ENCODE measurements around the gene KRTAP5-10.
"Not testable (repeated sequence)": the region's sequence is repeated elsewhere in the genome, so short reads cannot be mapped to it uniquely, and the experiment has no call there.

Gene KRTAP5-10

GRCh38 chr11:71542879-71543777, 22.2 kb upstream of the KRTAP5-10 start:
- no peak for DNase-seq

- DNase-seq = no peak
Observed at GRCh38 chr11:71543866-71544265, 21.5 kb upstream of the KRTAP5-10 start.

DNA sequence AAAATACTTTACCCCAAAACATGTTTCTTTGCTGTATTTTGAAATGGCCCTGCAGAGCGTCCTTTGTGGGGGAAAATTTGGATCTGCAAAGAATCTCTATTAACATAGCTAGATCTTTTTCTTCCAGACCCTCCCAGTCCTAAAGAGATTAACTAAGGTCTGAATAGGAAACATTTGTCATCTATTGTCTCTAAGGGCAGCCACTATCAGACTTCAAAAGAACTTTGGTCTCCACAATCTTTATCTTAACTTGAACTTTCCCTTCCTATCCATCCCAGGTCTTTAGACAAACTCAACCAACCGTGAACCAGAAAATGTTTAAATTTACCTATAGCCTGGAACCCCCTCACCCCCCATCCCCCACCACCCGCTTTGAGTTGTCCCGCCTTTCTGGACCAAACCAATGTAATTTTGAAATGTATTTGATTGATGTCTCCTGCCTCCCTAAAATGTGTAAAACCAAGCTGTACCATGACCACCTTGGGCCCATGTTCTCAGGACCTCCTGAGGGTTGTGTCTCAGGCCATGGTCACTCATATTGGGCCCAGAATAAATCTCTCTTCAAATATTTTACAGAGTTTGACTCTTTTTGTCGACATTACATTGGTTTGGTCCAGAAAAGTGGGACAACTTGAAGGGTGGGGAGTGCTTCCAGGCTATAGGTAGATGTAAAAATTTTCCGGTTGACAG, 20.7 kb upstream of the KRTAP5-10 start:
- no peak for DNase-seq

DNA sequence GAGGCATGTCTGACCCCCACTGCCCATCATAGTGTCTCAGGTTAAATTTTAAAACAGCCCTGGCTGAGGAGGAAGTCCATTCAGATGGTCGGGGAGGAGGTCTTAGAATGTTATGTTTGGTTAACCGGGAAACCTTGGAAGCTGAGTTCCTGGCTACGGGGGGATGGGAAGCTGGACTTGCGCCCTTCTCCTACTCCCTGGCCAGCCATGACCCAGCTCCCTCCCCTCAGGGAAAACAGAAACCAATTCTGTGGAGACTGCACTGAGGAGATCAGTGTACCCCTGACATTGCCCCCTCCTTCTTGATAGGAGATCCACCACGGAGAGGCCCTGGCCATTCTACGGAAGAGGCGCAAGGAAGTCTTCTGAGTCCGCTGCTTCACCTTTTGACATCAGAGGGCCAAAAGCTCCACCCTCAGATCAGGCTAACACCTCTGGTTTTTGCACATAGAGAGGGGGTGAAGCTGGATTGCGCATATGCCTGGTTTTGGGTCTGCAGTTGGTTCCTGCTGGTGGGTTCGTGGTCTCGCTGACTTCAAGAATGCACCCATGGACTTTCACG, 19.9 kb upstream of the KRTAP5-10 start:
- DNase-seq = no peak

DNA sequence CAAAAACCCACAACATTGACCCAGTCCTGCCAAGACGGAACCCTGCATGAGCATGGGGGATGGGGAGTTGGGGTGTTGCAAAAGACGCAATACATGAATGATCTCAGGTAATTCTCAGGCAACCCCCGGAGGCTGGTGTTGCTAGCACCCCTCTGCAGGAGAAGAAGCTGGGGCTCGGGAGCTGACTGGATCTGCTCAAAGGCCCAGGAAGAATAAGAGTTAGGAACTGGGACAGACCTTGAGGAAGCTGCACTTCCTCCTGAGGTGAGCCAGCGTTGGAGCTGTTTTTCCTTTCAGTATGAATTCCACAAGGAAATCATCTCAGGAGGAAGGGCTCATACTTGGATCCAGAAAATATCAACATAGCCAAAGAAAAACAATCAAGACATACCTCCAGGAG, 17.2 kb upstream of the KRTAP5-10 start, which contains the start of gene KRTAP5-9:
TSS of gene KRTAP5-9 (plus strand) at position 301 of the 400 bp plus-strand sequence. CDS start 238 bp downstream, outside the sequence.
- DNase-seq = no peak

DNA sequence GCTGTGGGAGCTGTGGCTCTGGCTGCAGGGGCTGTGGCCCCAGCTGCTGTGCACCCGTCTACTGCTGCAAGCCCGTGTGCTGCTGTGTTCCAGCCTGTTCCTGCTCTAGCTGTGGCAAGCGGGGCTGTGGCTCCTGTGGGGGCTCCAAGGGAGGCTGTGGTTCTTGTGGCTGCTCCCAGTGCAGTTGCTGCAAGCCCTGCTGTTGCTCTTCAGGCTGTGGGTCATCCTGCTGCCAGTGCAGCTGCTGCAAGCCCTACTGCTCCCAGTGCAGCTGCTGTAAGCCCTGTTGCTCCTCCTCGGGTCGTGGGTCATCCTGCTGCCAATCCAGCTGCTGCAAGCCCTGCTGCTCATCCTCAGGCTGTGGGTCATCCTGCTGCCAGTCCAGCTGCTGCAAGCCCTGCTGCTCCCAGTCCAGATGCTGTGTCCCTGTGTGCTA, 16.6 kb upstream of the KRTAP5-10 start:
- no peak for DNase-seq

DNA sequence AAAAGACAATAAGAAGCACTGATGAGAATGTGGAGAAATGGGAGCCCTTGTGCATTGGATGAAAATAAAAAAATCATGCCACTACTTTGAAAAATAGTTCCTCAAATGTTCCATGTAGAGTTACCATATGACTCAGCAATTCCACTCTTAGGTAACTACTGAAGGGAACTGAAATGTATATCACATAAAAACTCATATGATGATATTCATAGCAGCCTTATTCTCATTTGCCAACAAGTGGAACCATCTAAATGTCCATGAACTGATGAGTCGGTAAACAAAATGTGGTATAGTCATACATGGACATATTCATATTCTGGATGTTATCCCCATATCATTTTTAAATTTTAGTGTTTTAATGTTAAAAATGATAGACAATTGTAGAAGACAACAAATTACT, 13.7 kb upstream of the KRTAP5-10 start:
- no peak for DNase-seq

DNA sequence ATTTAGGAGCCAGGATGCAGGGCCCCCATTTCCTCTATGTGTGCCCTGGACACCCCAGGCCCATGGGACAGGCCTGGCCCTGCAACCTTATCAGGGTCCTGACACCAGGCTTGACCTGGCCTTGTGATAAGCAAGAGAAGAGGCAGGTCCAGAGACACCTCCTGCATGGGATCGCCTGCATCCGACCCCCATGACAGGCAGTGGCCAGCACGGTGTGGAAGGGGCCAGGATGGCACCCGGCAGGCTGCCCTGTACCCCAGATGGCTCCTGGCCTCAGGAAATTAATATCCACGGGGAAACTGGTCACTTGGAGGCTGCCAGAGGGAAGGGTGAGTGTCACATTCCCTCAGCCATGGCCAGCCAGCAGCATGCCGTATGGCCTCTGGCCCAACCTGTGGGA, 10.4 kb upstream of the KRTAP5-10 start:
- DNase-seq = no peak

DNA sequence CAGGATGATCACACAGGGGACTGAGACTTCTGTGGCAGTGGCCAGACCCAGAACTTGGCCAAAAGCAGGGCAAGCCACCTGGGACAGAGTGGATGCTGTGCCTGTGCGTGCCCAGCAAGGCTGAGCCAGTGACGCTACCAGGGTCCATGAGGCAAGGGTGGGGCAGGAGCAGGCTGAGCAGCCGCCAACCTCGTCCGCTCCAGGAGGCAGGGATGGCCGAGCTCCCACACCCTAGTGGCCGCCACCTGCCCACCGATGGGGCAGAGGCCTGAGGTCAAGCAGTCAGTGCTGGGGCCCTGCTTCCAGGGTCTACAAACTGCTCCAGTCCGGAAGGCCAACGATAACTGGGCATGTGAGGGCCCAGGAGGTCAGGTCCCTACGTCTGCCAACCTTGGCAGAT, 9.9 kb upstream of the KRTAP5-10 start:
- no peak for DNase-seq

DNA sequence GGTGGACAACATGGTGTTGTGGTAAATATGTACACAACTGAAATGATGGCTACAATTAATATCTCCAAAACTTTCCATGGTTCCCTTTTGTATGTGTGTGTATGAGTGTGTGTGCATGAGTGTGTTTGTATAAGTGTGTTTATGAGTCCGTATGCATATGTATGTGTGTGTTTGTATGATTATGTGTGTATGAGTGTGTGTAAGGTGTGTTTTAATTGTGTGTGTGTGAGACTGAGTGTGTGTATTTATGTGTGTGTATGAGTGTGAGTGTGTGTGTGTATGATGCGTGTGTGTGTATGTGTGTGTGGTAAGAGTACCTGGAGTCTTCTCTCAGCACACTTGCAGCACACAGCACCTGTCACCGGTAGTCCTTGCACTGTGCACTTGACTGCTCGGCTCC, 9.3 kb upstream of the KRTAP5-10 start:
- no peak for DNase-seq

DNA sequence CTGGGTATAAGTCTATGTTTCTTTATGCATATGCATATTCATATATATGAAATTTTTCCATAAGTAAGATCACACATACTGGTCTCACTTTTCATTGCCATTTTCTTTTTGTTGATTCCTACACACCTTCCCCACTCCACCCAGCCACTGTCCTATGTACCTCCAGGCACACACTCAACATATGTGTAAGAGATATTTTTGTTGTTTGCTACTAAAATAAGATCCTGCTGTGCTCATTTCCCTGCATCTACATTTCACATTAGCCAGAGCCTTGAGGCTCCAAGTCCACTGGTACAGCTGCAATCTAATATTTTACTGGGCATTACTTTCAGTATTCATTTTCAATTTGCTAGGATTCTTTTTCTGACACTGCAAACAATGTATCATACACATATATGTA, 8.1 kb upstream of the KRTAP5-10 start:
- DNase-seq = no peak

- DNase-seq = no peak
Observed at GRCh38 chr11:71558996-71559395, 6.4 kb upstream of the KRTAP5-10 start.

DNA sequence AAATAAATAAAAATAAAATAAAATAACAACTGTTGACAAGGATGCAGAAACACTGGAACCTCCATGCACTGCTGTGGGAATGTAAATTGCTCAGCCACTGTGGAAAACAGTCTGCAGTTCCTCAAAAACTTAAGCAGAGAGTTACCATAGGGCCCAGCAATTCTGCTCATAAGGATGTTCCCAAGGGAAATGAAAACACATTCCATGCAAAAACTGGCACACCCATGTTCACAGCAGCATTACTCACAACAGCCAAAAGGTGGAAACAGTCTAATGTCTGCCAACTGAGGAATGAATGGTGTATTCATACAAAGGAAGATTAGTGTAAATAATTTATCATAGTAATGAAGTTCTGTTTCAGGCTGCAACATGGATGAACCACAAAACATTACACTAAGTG, 3.2 kb upstream of the KRTAP5-10 start:
- no peak for DNase-seq

- DNase-seq = no peak
Observed at GRCh38 chr11:71563406-71563805, 2.0 kb upstream of the KRTAP5-10 start.

- no peak for DNase-seq
Observed at GRCh38 chr11:71564430-71564829, 933 bp upstream of the KRTAP5-10 start.

GRCh38 chr11:71566081-71566620, 788 bp downstream of the KRTAP5-10 start:
- no peak for DNase-seq

GRCh38 chr11:71566626-71567599, 1.6 kb downstream of the KRTAP5-10 start:
- not testable (repeated sequence) for DNase-seq

DNA sequence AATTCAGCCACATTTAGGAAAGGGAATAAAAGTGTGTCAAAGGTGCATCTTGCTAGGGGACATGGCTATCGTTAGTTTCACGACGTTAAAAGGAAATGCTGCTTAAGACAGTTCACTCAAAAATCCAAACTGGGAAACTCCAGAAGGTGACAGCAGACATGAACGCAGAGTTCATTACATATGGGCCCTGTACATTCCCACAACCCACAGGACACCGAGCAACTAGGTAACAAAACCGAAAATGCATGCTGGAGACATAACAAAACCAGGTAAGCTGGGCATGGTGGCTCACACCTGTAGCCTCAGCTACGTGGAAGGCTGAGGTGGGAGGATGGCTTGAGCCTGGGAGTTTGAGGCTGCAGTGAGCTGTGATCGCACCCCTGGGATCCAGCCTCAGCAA, 2.3 kb downstream of the KRTAP5-10 start:
- DNase-seq = not testable (repeated sequence)

GRCh38 chr11:71568704-71569349, 3.5 kb downstream of the KRTAP5-10 start:
- DNase-seq = no peak

- DNase-seq = not testable (repeated sequence)
Observed at GRCh38 chr11:71571101-71571850, 5.9 kb downstream of the KRTAP5-10 start.

DNA sequence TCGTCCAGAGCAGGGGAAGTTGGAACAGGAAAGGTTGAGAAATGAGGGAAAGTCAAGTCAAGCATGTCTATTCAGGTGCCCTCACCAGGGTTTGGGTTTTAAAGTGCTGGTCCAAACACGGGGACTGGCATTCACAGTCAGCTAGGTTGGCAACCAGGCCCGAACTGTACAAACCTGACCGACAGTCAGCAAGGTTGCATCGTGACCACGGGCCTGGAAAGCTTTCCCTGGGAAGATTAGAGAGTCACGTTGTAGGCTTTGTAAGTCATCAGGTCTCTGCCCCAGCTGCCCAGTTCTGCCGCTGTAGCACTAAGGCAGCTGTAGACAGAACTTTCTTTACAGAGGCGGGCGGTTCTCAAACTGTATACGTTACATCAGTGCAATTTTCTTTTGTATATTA, 7.4 kb downstream of the KRTAP5-10 start:
- DNase-seq = no peak
